Measurements from ENCODE around the gene KRT3.

The KRT3 gene

GRCh38 chr12:52832985-52833905 lies 37.3 kb upstream of the KRT3 start:
- no peak overlapping the region for H3K4me3 ChIP-seq (ENCODE audit: low read length)
- no peak for DNase-seq (ENCODE audit: low read depth)
- TF ChIP-seq, protein P1, sequence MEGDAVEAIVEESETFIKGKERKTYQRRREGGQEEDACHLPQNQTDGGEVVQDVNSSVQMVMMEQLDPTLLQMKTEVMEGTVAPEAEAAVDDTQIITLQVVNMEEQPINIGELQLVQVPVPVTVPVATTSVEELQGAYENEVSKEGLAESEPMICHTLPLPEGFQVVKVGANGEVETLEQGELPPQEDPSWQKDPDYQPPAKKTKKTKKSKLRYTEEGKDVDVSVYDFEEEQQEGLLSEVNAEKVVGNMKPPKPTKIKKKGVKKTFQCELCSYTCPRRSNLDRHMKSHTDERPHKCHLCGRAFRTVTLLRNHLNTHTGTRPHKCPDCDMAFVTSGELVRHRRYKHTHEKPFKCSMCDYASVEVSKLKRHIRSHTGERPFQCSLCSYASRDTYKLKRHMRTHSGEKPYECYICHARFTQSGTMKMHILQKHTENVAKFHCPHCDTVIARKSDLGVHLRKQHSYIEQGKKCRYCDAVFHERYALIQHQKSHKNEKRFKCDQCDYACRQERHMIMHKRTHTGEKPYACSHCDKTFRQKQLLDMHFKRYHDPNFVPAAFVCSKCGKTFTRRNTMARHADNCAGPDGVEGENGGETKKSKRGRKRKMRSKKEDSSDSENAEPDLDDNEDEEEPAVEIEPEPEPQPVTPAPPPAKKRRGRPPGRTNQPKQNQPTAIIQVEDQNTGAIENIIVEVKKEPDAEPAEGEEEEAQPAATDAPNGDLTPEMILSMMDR (conservative IDR thresholded peaks at IDR 0.05; ENCODE audit: low read length) = no peak

DNA sequence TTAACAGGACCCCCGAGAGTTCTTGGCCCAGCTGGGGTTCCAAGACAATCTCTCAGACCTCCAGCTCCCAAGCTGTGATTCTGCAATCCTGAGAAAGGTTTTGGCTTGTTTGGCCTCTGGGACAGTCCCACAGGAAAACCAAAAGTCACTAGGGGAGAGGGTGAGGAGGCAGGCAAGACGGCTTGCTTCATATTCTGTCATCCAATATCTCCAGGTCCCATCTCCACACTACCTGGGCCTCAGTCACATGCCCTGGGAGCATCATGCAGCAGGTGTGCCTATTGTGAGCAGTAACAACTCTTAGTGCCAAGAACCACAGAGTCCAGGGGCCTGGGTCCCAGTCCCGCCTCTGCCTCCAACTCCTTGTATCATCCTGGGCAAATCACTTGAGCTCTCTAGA lies 36.5 kb upstream of the KRT3 start:
- H3K4me3 ChIP-seq (ENCODE audit: low read length) = no peak overlapping the region
- TF ChIP-seq, protein P1 (conservative IDR thresholded peaks at IDR 0.05; ENCODE audit: low read length) = no peak
- no peak for DNase-seq (ENCODE audit: low read depth)

DNA sequence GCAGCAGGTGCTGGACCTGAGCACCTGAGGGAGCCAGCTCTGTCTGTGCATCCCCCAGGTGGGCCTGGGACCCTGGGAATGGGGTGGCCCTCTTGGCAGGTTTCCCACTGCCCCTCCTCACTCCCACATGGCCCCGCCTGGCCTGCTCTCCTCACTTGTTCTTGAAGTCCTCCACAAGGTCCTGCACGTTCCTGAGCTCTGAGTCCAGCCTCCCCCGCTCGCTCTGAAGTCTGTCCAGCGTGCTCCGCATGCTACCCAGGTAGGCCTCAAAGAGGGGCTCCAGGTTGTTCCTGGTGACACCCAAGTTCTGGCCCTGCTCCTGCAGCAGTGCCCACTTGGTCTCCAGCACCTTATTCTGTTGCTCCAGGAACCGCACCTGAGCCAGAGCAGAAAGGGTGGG lies 35.3 kb upstream of the KRT3 start:
- TF ChIP-seq, protein P1 (conservative IDR thresholded peaks at IDR 0.05; ENCODE audit: low read length) = no peak
- DNase-seq (ENCODE audit: low read depth) = no peak

DNA sequence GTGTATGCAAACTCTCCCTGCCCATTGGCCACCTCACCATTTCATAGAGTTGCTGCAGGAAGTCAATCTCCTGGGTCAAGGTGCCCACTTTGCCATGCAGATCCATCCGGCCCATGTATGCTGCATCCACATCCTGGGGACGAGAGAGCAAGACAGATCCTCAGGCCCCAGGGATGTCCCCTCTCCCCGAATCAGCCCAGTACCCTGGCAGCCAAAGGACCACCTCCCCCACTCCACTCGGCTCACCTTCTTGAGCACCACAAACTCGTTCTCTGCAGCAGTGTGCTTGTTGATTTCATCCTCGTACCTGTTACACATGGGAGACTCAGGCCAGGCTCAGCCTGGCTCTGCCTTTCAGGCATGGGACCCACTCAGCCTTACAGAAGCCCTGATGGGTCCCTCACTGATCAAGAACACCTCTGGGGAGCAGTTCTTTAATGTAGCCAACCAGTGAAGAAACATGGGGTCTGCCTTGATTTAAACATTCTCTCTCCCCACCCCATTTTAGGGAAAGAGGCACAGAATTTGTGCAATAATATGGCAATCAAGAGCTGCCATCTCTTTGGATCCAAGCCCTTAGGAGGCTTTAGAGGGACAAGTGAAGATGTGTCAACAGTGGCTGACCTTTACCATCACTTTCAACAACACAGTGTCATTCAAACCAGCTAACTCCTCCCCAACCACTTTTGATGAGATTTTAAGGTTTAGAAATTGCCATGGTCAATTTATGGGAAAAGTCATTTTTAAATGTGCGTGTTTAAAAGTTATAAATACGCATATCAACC lies 34.3 kb upstream of the KRT3 start:
- TF ChIP-seq, protein P1 (conservative IDR thresholded peaks at IDR 0.05; ENCODE audit: low read length) = no peak
- DNase-seq (ENCODE audit: low read depth) = no peak
- H3K4me3 ChIP-seq (ENCODE audit: low read length) = no peak overlapping the region

More for the DNA sequence above, 35.3 kb upstream of the KRT3 start:
- H3K4me3 ChIP-seq (ENCODE audit: low read length) = no peak overlapping the region

DNA sequence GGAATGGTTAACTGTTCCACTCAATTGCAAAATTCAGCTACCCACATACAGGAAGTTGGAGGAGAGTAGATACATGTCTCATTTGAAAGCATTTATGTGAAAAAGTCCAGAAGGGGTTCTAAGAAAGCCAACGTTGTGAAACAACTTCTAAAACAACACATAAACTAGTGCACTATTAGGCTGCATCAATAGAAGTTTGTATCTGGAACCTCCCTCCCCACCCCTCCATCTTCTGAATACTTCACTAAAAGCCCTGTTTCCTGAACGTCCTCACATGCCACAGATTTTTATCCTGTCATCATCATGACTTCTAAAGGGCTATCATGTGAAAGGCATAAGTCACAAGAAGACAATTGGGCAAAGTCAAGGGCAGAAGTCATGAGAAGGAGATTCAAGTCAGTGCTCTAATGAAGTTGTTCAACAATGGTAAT lies 32.7 kb upstream of the KRT3 start:
- no peak overlapping the region for H3K4me3 ChIP-seq (ENCODE audit: low read length)
- peak; percentile 43 for DNase-seq (ENCODE audit: low read depth)
- TF ChIP-seq, protein P1 (conservative IDR thresholded peaks at IDR 0.05; ENCODE audit: low read length) = no peak

DNA sequence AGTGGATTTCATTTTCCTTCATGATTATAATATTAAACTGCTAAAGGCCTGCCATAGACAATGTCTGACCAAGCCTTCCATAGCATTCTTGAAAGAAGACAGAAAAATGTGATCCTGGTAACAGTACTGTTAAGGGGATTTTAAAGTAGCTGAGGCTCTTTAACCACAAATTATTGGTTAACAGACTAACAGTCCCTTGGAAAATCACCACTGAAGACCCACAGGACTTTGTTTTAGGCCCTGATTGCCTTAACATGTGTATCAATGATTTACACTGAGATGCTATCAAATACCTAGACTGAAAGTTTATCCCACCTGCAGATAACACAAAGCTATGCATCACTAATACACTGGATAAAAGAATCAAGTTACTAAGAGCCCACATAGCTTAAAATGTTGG lies 32.2 kb upstream of the KRT3 start:
- no peak overlapping the region for H3K4me3 ChIP-seq (ENCODE audit: low read length)
- DNase-seq (ENCODE audit: low read depth) = no peak
- TF ChIP-seq, protein P1 (conservative IDR thresholded peaks at IDR 0.05; ENCODE audit: low read length) = no peak
